ENCODE measurements around the gene EPHA8.

Gene EPHA8

DNA sequence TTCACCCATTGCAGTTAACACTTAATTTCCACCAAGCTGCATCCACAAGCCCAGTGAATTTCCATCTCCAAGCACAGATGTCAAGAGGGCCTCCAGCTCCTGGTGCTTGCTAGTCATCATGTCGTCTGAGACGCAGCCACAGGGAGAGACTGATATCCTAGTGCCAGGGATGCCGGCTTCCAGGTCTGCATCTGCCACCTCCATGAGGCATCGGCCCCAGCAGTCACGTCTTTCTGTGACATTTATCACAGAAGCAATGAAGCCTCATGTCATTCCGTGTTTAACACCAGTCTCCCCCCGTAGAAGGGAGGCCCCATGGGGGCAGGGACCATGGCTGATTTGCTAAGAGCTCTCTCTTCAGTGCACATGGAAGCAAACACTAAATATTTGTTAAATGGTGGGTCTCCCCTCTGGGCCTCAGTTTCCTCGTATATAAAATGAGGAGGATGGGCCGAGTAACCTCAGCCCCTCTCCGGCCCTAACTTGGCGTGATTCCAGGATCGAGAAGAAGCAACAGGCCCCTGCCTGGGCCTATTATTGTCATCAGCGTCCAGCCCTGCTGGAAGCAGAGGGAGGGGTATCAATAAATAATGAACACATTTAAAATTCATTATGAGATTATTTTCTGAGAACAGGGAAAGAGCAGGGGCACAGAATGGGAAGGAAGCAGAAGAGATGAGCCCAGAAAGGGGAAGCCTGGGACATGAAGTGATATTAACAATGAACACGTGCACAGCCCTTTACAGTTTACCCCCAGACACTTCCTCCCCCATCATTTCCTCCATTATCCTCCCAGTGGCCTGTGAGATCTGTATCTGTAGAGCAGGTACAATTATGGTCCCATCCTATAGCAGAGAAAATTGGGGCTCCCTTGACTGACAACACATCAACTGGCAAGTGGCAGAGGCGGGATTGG is 88.9 kb downstream of the EPHA8 start:
- no peak for DNase-seq

DNA sequence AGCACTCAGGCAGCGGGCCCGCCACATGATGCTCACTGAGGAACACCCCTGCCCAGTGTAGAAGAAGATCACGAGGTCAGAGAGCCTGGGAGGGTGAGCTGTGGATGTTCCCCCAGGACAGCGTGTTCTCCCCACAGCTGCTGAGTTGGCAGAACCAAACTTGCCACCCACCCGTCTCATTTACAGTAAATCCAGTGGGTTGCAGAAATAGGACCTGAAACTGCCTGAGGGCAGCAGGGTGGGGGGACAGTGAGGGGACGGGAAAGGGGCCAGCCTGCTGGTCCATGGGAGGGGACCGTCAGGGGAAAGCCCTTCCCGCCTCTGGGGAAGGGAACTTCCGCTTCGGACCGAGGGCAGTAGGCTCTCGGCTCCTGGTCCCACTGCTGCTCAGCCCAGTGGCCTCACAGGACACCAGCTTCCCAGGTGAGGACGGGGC is 89.6 kb downstream of the EPHA8 start, which contains the start of gene C1QB:
Gene C1QB, plus strand, starts transcription at position 356 of the 436 bp plus-strand sequence. CDS start 6,227 bp downstream, outside the sequence.
- no peak for DNase-seq

All from NK-92 treated with Interleukin-12 subunit alpha and Interleukin-12 subunit beta, amount 100 ng/mL, for 24 hours (cell line).